Dedifferentiated amniotic fluid mesenchymal stem cell (primary cell): ENCODE measurements around the gene RDH5.

Source experiments
- DNase-seq: peaks from one replicate; pipeline ENCODE4 v3.0.0-alpha.2; 2016; ENCODE audit errors: extremely low spot score

The RDH5 gene

DNA sequence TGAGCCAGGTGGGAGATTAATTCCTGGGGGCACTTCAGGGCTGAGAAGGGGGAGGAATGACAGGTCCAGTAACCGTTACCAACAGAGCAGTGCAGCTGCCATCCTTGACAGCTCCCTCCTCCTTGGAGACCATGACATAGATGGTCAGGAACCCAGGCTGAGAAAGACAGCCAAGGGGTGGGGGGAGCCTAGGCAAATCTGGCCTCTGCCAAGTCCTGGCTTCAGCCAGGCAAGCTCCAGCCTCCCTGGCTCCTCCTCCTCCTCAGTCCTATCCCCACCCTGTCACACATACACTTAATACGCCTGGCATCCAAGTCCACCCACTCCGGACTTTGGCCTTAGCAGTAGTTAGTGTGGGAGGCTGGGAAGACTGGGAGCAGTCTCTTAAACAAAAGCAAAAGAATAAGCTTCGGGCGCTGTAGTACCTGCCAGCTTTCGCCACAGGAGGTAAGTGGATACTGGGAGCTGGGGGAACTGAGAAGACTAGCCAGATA, at the start of gene RDH5:
Gene RDH5, plus strand, starts transcription at position 323 of the 494 bp plus-strand sequence. CDS start 792 bp downstream, outside the sequence.
- peak; percentile 88 for DNase-seq

GRCh38 chr12:55671746-55672145, 48.4 kb upstream of the RDH5 start:
- no peak for DNase-seq

DNA sequence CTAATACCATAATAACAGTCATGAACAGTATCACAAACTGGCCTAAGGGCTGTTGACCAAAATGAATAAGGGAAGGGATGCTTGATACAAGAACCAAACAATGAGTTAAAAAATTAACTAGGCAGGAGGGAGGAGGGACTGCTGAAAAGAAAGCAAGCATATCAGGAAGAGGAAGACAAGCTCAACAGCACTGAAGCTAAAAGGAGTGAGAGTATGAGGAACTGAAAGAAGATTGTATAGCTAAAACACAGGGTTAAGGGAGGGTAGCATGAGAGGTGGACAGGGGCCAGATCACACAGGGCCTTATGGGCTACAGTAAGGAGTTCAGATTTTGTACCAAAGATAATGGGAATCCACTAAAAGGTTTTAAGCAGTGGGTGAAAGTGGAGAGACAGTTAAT, 46.6 kb upstream of the RDH5 start:
- no peak for DNase-seq

DNA sequence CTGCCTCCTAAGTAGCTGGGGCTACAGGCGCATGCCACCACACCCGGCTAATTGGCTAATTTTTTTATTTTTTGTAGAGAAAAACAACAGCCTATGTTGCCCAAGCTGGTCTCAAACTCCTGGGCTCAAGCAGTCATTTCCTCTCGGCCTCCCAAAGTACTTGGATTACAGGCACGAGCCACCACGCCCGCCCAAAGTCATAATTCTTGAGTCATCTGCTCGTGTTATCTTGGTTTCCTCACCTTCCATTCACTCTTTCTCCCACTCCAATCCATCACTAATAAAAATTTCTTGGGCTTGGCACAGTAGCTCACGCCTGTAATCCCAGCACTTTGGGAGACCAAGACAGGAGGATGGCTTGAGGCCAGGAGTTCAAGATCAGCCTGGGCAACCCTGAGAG, 44.5 kb upstream of the RDH5 start:
- DNase-seq, result no peak

DNA sequence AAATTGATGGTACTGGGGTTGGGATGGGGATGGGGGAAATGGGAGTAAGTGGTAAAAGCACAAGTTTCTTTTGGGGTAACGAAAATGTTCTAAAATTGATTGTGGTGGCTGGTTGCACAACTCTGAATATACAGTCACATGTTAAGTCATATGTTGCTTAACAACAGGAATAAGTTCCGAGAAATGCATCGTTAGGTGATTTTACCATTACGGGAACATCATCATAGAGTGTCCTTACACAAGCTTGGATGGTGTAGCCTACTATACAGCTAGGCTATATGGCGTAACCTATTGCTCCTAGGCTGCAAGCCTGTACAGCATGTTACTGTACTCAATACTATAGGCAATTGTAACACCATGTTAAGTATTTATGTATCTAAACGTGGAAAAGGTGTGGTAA, 43.5 kb upstream of the RDH5 start:
- DNase-seq, result no peak

DNA sequence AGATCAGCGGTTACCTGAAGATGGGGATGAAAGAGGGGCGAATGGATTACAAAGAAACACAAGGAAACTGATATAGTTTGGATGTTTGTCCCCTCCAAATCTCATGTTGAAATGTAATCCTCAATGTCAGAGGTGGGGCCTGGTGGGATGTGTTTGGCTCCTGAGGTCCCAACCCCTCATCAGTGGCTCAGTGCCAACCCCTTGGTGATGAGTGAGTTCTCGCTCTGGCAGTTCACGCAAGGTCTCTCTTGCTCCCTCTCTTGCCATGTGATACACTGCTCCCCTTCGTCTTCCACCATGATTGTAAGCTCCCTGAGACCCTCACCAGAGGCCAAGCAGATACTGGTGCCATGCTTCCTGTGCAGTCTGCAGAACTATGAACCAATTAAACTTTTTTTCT, 40.5 kb upstream of the RDH5 start:
- DNase-seq, result no peak

GRCh38 chr12:55681142-55682077, 38.8 kb upstream of the RDH5 start:
- no peak for DNase-seq

- DNase-seq, result no peak
Measured at GRCh38 chr12:55682087-55682796, 38.0 kb upstream of the RDH5 start.

- no peak for DNase-seq
Measured at GRCh38 chr12:55683676-55684075, 36.5 kb upstream of the RDH5 start.

DNA sequence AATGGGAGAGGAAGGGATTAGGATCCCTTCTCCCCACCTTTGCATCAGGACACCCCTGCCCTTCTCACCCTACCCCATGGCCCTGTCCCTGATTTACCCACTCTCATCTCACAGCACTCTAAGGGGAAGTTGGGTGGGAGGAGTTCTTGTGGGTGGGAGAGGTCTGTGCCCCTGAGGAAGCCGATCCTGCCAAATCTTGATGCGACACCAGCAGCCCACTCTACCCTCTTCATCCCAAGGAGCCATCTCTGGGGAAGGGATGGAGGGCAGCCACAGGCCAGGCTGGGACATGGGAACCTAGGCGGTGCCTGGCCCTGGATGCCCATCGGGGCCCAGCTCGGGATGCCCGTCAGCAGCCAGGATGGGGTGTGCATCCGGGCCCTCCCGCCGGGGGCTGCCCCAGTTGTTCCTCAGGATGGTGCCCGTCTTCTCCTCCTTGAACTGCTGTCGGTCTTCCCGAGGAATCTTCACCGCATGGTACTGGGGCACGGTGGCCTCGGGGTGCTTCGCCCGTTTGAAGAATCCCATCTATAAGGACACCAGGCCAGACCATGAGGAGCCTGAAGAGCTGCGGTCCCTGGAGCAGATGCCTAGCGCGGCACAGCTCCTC, 35.3 kb upstream of the RDH5 start:
- DNase-seq, result no peak

- DNase-seq, result no peak
Measured at GRCh38 chr12:55685671-55686070, 34.5 kb upstream of the RDH5 start.

- no peak for DNase-seq
Measured at GRCh38 chr12:55686366-55687010, 33.7 kb upstream of the RDH5 start.

DNA sequence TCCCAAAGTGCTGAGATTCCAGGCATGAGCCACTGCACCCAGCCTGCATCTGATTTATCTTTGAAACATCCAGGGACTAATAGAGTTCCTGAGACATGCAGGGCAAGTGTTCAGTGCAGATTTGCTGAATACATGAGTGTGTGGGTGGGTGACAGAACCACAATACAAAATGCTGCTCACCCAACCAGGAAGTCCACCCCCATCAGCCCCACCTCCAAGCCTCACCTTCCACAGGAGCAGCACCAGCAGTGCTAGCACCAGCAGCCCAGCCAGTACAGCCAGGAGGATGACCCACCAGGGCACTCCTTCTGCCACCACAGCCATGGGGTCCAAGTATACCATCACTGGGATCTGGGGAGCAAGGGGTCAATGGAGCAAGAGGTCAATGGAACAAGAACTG, 32.4 kb upstream of the RDH5 start:
- no peak for DNase-seq

- no peak for DNase-seq
Measured at GRCh38 chr12:55688716-55689655, 31.2 kb upstream of the RDH5 start.

DNA sequence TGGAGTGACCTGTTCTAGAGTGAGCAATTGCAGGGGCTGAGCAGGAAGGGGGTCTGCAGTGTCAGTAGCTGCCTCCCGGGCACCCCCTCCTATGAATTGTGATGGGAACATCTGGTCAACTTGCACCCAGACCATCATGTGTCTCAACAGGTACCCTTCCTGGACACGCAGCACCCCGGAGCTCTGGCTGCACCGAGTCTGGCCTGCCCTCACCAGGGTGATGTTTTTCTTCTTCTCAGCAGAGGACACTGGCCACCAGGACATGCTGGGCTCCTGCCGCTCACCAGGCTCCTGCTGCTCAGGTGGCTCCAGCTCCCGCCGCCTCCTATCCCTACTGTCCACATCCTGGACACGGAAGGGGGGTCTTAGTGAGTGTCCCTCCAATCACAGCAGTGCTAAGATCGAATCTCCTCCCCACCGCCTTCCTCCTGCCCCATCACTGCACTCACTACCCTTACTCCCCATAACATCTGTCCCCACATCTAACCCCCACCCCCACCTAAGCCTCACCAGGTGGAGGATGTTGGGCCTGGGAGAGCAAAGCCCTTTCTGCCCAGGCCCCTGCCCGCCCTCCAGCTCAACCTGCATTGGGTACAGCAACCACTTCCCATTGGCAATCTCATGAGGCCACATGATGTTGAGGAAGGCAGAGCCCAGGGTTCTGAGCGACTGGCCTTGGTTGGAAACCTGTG, 27.4 kb upstream of the RDH5 start:
- DNase-seq, result no peak

DNA sequence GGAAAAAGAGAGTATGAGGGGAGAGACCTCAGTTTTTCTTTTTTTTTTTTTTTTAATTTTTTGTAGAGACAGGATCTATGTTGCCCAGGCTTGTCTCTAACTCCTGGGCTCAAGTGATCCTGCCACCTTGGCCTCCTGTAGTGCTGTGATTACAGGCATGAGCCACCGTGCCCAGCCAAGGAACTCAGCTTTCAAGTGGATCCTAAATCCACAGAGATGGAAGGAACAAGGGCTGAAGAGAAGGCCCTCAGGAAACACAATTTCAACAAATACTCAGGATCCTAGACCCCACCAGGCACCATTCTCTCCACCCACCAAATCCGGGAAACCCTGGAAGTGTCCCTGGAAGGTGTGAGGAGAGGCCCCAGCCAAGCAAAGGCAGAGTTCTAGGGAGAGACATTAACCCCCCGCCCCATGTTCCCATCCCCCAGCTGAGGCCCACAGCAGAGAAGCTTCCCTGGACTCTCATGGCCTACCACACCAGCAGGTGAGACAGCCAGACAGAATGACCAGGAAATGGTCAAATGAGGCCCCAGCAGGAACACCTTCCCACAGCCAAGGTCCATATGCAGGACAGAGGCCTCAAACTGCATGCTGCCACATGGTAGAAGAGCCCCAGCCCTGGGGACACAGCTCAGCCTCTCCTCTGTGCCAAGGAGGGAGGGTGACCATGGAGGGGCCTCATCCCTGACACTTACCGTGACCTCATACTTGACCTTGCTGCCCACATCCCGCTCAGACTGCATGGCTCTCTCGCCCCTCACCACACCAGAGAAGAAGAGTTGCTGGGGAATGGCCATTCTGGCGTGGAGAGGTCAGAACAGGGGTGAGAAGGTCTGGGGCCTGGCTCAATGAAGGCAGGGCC, 26.6 kb upstream of the RDH5 start:
- DNase-seq, result no peak

DNA sequence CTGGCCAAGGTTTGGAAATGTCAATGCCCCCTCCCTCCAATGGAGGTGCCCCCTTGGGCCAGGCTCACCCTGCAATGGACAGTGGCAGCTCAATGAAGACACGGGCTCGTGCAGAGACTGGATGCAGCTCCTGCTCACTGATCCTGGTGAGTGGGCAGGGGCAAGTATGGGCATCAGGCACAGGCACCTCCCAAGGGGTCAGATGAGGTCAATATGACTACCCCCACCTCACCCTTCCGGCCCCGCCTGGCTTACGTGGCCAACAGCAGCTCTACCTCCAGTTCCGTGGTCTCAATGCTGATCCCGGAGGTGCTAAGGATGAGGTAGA, 26.0 kb upstream of the RDH5 start:
- no peak for DNase-seq

GRCh38 chr12:55694651-55695050, 25.5 kb upstream of the RDH5 start:
- no peak for DNase-seq

DNA sequence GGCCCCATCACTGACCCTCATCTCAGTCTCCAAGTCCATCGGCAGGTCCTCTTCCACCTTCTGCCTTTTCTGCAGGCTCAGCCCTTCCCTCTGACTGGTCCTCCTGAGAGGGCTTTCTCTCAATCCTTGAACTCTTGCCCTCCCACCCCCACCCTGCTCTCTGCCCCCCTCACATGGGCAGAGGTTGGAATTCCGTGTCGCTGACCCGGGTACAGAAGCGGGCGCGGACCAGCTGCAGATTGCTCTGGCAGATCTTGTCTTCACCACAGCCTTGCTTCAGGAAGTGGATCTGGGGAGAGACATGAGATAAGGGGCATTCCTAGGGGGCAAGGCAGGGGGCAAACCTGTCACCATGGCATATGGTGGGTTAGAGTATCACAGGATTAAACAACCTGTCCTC, 24.8 kb upstream of the RDH5 start:
- DNase-seq, result no peak
